Peyer's patch (tissue), 4 donors: ENCODE measurements around the gene PSMB5. TPM values are rescaled to one million over a fixed set of nuclear protein-coding genes. Genes with fewer than 3 reads are reported as not detected.

ENCODE experiments used
- DNase-seq, 3 donors: peaks; one replicate each; pipeline ENCODE4 v3.0.0-alpha.2; 2017 to 2019
- H3K27ac ChIP-seq, 4 donors: fragments of 200-600 bp; sonication (generic); one replicate each; pipeline ENCODE4 v1.5.1; 2016 to 2019
- H3K27me3 ChIP-seq, 2 donors: fragments of 200-600 bp; sonication (generic); one replicate each; pipeline ENCODE4 v1.5.1; 2019
- H3K36me3 ChIP-seq, 3 donors: fragments of 200-600 bp; sonication (generic); one replicate each; pipeline ENCODE4 v1.5.1; 2016 to 2019
- H3K4me1 ChIP-seq, 4 donors: fragments of 200-600 bp; sonication (generic); one replicate each; pipeline ENCODE4 v1.5.1; 2016 to 2019
- H3K4me3 ChIP-seq, 4 donors: fragments of 200-600 bp; sonication (generic); 1 replicate in 3 of 4; 2 replicates in 1 of 4; pipeline ENCODE4 v1.5.1; 2016 to 2019; ENCODE audit warnings: mild to moderate bottlenecking in 1 of 4
- H3K9me3 ChIP-seq, 4 donors: fragments of 200-600 bp; sonication (generic); one replicate each; pipeline ENCODE4 v1.5.1; 2016 to 2019; ENCODE audit warnings: mild to moderate bottlenecking in 1 of 4
- POLR2A ChIP-seq, 2 donors: fragments of 450-650 bp; IDR thresholded peaks; one replicate each; pipeline ENCODE4 v1.5.1; 2017; ENCODE audit warnings: antibody characterized with exemption in 2 of 2, mild to moderate bottlenecking in 2 of 2, moderate library complexity in 2 of 2
- total RNA-seq, 4 donors: library from RNA; depleted of rRNA; stranded (reverse); fragments of >200 nt; gene quantifications; one replicate each; pipeline ENCODE4 v1.1.0, GENCODE V29; 2016
- TF ChIP-seq, protein P1 (sequence below), 6 experiments: fragments of 450-650 bp in 4 of 6; fragments of 200-600 bp in 2 of 6; sonication (generic) in 1 of 6; IDR thresholded peaks; one replicate each; pipeline ENCODE4 v1.5.1; 2017 to 2019; ENCODE audit warnings: antibody characterized with exemption in 6 of 6, mild to moderate bottlenecking in 3 of 6, moderate library complexity in 1 of 6

Gene PSMB5
- total RNA-seq, 4 donors from 2014 or later: 49.6 to 116 (median 68.8) TPM

DNA sequence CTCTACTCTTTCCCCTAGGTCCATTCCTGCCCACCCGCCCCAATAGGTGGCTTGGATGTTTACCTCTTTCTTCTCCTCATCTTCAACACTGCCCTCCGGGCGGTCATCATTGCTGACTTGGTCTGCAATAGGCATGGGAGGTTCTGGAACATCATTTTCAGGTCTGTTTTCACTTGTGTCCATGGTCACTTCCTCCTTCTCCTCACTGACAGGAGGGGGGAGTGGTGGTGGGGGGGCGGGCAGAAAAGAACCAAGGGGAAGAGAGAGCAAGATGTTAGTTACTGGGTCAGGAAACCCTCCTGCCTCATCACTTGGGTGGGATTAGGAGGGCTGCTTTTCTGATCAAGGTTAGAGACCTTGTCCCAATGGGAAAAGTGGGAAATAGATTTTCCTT lies 34.7 kb upstream of the PSMB5 start:
- TF ChIP-seq POLR2A (IDR thresholded peaks at IDR 0.05): no peak
- TF ChIP-seq, protein P1, sequence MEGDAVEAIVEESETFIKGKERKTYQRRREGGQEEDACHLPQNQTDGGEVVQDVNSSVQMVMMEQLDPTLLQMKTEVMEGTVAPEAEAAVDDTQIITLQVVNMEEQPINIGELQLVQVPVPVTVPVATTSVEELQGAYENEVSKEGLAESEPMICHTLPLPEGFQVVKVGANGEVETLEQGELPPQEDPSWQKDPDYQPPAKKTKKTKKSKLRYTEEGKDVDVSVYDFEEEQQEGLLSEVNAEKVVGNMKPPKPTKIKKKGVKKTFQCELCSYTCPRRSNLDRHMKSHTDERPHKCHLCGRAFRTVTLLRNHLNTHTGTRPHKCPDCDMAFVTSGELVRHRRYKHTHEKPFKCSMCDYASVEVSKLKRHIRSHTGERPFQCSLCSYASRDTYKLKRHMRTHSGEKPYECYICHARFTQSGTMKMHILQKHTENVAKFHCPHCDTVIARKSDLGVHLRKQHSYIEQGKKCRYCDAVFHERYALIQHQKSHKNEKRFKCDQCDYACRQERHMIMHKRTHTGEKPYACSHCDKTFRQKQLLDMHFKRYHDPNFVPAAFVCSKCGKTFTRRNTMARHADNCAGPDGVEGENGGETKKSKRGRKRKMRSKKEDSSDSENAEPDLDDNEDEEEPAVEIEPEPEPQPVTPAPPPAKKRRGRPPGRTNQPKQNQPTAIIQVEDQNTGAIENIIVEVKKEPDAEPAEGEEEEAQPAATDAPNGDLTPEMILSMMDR (IDR thresholded peaks at IDR 0.05): no peak
- Histone ChIP-seq H3K36me3 (peaks cover 0 to 65% (median 2%) of the 10 kb centered on the region in 3 donors), H3K4me1 (peaks cover 0 to 34% (median 7%) of the 10 kb centered on the region in 4 donors), H3K9me3 (no peaks in the 10 kb centered on the region), H3K4me3 (no peak overlapping the region), H3K27me3 (no peaks in the 10 kb centered on the region), H3K27ac (peak overlapping the region in 1 of 4 donors; percentile 21)
- peak in 2 of 3 donors; percentile 44 to 46 for DNase-seq

GRCh38 chr14:23068789-23069412 lies 34.2 kb upstream of the PSMB5 start:
- peaks cover 0 to 34% (median 7%) of the 10 kb centered on the region in 4 donors for H3K4me1 ChIP-seq
- H3K4me3 ChIP-seq: no peak overlapping the region
- peak overlapping the region in 2 of 4 donors; percentile 18 to 21 for H3K27ac ChIP-seq
- peaks cover 0 to 65% (median 2%) of the 10 kb centered on the region in 3 donors for H3K36me3 ChIP-seq
- no peaks in the 10 kb centered on the region for H3K27me3 ChIP-seq
- H3K9me3 ChIP-seq: no peaks in the 10 kb centered on the region
- DNase-seq: peak; percentile 71 to 91 (median 73)
- TF ChIP-seq, protein P1 (IDR thresholded peaks at IDR 0.05): peak; percentile 93 to 99 (median 98)
- no peak for TF ChIP-seq POLR2A (IDR thresholded peaks at IDR 0.05)

GRCh38 chr14:23067847-23068788 lies 33.4 kb upstream of the PSMB5 start:
- no peak overlapping the region for H3K4me3 ChIP-seq
- TF ChIP-seq POLR2A (IDR thresholded peaks at IDR 0.05): no peak
- TF ChIP-seq, protein P1 (IDR thresholded peaks at IDR 0.05): no peak
- H3K36me3 ChIP-seq: peaks cover 0 to 66% (median 5%) of the 10 kb centered on the region in 3 donors
- no peaks in the 10 kb centered on the region for H3K9me3 ChIP-seq
- peak overlapping the region in 1 of 4 donors; percentile 18 for H3K27ac ChIP-seq
- peak; percentile 14 to 44 (median 42) for DNase-seq
- H3K27me3 ChIP-seq: no peaks in the 10 kb centered on the region
- peaks cover 0 to 34% (median 7%) of the 10 kb centered on the region in 4 donors for H3K4me1 ChIP-seq

GRCh38 chr14:23066855-23067744 lies 32.4 kb upstream of the PSMB5 start:
- Histone ChIP-seq H3K4me3 (no peak overlapping the region), H3K9me3 (no peaks in the 10 kb centered on the region), H3K27me3 (no peaks in the 10 kb centered on the region), H3K36me3 (peaks cover 0 to 67% (median 6%) of the 10 kb centered on the region in 3 donors), H3K4me1 (peaks cover 0 to 24% (median 6%) of the 10 kb centered on the region in 4 donors), H3K27ac (no peak overlapping the region)
- DNase-seq: peak in 2 of 3 donors; percentile 43 to 44
- TF ChIP-seq, protein P1 (IDR thresholded peaks at IDR 0.05): no peak
- TF ChIP-seq POLR2A (IDR thresholded peaks at IDR 0.05): no peak

GRCh38 chr14:23066368-23066767 lies 31.7 kb upstream of the PSMB5 start:
- no peak overlapping the region for H3K27ac ChIP-seq
- TF ChIP-seq, protein P1 (IDR thresholded peaks at IDR 0.05): no peak
- H3K36me3 ChIP-seq: peaks cover 0 to 73% (median 8%) of the 10 kb centered on the region in 3 donors
- DNase-seq: peak in 1 of 3 donors; percentile 21
- no peak overlapping the region for H3K4me3 ChIP-seq
- H3K4me1 ChIP-seq: peaks cover 0 to 17% (median 3%) of the 10 kb centered on the region in 4 donors
- no peaks in the 10 kb centered on the region for H3K9me3 ChIP-seq
- H3K27me3 ChIP-seq: no peaks in the 10 kb centered on the region
